M059J (cell line): Measurements from ENCODE around the gene ITGA2B. TPM values are rescaled to one million over a fixed set of nuclear protein-coding genes. Genes with fewer than 3 reads are reported as not detected.
A peak's percentile ranks its signal among the peaks of the same experiment; 100 is the strongest.
"Not testable (repeated sequence)": the region's sequence is repeated elsewhere in the genome, so short reads cannot be mapped to it uniquely, and the experiment has no call there.

Experiments used
- DNase-seq: peaks from one replicate; pipeline ENCODE4 v3.0.0-alpha.2; 2012; ENCODE audit warnings: low read depth
- total RNA-seq: library from RNA; depleted of rRNA; stranded (reverse); fragments of >200 nt; shearing (Covaris generic); gene quantifications from 2 replicates; pipeline ENCODE4 v1.2.3, GENCODE V29; 2014; rRNA removed

Gene ITGA2B
- total RNA-seq, result 0.07 and 0.25 TPM in 2 replicates

DNA sequence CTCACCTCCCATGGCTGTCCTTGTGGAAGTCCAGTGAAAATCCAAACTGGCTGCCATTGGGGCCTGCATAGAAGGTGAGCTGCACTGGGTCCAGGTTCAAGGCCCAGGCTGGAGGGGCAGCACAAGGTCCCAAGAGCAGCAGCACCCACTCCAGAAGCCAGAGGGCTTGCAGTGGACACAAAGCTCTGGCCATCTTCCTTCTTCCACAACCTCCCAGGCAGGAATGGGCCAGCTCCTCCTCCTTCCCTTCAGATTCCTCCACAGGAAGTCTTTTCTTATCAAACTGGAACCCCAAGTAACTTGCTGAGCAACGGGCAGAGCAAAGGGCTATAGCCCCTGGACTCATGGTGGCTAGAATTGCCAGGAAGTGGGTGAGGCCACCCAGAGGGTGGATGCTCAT is at the start of gene ITGA2B:
TSS of gene ITGA2B (minus strand) at position 369 of the 400 bp plus-strand sequence. CDS start at position 193, 176 bp downstream.
- no peak for DNase-seq

DNA sequence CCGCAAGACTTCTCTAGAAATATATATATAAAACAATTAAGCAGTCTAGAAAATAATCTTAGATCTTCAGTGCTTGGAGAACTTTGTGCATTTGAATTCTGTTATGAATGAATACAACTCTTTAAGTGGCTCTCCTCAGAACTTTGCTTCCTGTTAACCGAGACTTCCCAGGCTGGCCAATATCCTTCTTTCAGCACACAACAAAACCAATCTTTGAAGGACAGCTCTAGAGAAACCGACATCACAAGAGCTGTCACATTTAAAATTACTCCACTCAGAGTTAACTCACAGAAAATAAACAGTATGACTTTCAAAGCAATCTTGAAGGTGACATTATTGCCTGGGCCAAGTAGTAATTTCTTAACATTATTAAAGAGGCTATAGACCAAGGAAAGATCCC is 49.7 kb upstream of the ITGA2B start:
- DNase-seq, result no peak

DNA sequence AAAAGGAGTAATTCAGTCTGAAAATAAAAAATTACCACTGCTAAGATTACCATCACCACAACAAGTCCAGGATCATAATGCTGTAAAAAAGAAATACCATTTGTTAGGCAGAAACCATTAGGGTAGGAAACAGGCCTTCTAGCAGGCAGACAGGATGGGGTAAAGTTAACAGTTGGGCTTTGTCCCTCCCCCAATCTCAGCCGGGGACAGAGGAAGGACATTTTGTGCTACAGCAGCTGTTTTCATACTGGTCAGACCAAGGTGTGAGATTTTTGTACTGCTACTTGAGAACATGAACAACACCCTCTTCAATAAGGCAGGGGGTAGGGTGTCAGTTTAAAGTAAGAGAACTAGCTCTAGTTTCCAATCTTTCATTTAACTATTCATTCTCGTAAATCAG is 49.2 kb upstream of the ITGA2B start:
- DNase-seq, result no peak

DNA sequence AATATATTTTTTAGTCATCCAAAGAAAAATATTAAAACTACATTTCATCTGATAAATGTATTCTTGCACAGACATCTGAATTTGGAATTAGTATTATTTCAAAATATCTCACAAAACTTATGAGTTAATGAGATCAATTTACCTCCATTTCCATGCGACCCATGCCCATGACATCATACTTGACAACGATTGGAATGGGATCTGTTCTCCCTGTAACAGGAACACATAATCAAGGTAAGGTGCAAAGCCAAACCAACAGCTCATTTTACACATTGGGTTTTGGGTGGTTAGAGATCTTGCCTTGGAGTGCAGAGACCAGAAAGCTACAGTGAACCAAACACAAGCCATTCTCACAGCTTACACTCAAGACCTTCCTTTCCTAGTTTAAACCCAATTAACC is 46.9 kb upstream of the ITGA2B start:
- DNase-seq, result no peak

DNA sequence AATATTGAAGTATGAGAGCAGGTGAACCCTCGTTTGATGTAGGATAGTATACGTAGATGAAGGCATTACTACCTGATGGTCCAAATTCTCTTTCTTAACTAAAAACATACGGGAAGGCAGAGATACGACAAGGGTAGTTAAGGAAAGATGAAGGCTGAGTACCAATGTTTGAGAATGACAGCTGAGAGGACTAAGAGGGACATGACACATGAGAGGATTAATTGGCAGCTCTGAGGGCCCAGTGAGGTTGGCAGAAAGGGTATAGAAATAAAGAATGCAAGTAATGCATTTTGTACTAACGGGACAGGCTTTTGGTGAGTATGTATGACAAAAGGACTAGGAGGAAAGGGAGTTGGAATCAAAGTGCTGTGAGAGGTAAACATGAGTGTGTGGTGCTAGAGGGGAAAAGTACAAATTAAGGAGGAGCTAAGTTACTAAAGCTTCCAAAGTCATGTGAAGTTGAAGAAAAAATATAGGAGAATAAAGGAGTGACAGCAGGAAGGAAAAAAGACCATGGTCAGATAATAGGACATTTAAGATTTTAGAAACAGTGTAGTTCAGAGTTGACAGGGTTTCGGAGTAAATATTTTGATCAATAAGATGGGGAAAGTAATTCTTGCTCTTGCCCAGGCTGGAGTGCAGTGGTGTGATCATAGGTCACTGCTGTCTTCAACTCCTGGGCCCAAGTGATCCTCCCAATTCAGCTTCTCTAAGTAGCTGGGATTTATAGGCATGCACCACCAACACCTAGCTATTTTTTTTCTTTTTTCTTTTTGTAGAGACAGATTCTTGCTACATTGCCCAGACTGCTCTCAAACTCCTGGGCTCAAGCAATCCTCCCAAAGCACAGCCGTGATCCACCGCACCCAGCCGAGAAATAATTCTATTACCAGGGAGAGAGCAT is 43.1 kb upstream of the ITGA2B start:
- no peak for DNase-seq

DNA sequence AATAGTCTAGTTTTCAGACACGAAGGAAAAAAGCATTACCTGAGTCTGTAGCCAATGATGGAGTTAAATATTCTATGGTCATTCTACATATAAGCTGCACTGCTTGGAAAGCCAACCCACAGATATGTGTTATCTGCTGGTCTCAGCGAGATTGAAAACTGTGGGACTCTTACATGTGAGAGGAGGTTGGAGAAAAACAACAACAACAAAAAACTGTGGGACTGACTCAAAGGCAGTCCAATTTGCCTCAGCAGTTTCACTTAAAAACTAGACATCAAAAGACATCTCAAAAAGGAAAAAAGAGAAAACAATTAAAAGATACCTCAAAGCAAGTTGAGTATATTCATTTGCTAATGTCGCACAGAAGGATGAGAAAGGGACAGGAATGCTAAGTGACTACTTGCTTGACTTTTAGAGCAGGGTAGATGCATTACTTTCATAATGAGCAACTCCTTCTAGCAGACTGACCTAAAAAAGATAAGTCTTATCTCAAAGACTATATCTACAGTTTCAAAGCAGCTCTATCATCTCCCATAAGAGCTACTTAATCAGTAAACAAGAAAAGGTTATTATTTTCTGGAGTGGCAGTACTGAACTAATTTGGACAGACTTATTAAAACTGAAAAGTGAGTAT is 35.5 kb upstream of the ITGA2B start:
- no peak for DNase-seq

DNA sequence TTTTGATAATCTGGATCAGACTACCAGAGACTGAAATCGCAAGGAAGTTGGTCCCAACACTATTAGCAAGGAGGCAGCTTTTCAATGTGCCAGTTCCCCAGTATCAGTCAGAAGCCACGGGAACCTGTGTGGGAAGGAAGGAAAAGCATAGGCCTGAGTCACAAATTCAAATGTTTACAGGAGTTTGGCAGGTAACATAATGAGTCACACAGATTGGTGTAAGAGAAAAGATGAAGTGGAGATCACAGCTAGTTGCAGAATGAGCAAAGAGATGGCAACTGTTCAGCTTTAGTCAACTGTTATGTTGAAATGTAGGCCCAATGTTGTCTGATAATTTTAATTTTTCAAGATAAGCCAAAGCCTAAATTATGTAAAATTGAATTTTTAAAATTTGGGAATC is 28.1 kb upstream of the ITGA2B start:
- DNase-seq, result peak; percentile 89

DNA sequence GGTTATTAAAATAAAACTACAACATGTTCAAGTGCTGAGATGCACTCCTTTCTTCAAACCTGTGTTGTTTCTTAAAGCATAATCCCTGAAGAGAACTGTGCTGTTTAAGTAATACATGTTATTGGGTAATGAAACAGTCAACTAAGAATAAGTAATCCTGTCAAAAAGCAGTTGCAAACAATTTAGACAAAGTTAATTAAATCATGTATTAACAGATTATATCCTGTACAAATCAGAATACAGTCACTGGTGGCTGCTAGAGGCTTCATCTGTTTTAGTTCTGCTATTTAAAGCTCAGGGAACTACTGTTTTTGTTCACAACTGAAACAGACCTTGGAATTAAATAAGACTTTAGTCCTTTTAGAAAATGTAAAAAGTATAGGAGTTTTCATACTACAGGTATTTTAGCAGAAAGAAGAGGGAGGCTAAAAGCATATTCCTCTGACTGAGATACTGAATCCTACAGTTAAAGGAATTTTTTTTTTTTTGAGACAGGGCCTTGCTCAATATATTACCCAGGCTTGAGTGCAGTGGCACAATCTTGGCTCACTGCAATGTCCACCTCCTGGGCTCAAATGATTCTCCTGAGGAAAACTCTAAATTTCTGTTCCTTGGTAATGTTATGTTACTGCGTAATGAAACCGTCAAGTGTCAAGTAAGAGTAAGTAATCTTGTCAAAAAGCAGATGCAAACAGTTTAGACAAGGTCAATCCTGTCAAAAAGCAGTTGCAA is 27.3 kb upstream of the ITGA2B start:
- DNase-seq, result no peak

DNA sequence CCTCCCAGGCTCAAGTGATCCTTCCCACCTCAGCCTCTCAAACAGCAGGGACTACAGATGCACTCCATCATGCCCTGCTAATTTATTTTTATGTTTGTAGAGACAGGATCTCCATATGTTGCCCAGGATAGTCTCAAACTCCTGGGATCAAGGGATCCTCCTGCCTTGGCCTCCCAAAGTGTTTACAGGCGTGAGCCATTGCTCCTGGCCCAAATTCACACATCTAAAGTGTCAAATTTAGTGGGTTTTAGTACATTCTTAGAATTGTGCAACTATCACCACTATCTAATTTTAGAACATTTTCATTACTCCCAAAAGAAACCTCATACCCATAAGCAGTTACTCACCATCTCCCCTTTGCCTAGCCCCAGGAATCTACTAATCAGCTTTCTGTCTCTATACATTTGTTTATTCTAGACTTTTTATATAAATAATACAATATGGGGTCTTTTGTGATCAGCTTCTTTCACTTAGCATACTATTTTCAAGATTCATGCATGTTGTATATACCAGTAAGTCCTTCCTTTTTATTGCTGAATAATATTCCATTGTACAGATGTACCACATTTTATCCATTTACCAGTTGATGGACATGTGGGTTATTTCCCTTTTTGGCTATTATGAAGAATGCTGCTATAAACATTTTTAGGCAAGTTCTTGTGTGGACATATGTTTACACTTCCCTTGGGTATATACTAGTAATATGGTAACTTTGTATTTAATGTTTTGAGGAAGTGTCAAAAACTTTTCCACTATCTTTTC is 25.1 kb upstream of the ITGA2B start:
- no peak for DNase-seq

DNA sequence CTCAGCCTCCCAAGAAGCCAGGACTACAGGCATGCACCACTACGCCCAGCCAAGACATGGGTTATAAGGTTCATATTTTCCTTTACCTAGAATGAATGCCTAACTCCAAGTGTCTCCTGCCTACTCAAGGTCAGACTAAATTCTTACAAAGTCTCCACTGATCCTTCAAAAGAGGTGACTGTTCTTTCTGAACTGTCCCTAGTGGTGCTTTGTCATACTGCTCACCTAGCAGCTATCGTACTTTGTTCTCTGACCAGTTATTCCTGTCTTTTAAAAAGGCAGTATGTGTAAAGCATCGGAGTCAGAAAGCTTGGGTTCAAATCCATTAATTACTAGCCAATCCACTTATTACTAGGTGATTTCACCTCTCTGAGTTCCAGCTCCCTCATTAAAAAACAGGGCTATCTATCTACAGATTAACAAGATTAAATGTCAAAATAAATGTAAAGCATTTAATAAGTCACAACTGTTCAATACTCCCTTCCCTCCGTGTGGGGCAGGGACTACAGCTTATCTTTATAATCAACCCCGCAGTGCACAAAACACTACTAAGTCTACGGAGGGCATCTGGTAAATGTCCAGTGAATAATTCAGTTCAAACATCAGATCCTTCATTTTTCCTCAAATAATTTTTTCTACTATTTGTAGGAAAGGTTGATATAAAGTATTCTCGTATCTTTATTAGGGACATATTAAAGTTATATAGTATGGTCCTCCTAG is 20.0 kb upstream of the ITGA2B start:
- DNase-seq, result no peak

DNA sequence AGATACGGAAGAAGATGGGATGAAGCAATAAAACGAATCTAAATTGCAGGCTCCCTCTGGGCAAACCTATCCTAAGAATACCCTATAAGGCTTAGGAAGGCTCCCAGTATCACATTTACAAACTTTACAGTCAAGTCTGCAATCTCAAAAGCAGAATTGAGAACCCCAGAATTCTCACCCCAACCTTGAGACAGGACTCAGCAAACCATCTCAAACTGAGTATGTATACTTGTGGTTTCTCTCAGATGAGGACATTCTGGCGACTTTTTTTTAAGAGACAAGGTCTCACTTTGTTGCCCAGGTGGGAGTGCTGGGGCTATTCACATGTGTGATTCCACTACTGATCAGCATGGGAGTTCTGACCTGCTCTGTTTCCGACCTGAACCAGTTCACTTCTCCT is 19.3 kb upstream of the ITGA2B start:
- DNase-seq, result no peak

DNA sequence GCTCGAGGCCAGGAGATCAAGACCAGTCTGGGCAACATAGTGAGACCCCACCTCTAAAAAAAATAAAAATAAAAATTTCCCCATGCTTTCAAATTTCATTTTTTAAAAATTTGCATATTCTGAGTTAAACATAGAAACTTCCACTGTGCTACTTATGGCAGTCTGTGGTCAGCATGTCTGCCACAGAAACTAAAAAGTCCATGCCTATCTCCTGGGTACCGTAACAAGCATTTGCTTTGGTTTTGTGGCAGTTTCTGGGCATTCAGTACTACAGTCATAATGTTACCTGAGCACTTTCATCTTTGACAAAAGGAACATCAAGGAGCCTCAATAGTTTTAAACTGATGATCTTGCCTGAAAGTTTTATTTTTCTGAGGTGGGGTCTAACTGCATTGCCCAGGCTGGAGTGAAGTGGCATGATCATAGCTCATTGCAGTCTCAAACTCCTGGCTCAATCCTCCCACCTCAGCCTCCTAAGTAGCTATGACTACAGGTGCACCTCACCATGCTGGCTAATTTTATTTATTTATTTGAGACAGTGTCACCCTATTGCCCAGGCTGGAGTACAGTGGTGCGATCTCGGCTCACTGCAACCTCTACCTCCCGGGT is 13.2 kb upstream of the ITGA2B start:
- no peak for DNase-seq

DNA sequence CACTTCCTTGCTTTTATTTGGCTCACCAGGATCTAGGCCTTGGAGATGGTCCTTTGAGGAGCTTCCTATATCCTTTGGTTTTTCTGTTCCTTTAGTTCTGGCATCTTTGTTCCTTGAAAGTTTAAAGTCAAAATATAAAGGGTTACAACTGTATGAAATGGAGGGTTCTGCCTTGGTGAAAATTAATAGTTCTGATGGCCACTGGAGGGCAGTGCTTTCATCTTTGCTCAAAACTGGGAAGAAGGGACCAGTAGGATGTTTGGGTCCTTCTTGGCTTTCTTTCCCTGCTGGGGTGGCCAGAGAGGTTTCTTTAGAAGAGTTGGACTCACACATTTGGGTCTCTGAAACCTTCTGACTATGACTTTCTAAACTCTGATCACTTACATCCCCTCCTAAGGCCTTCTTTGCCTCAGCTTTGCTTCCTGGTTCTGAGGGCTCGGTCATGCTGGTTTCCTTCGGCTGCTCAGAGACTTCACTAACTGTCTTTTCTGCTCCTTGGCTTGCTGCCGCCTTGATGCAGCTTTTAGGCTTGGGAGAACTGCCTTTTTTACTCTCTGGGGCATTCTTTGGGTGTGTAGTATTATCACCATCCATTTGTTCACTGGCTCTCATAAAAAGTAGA is 10.9 kb upstream of the ITGA2B start:
- DNase-seq, result peak; percentile 29

DNA sequence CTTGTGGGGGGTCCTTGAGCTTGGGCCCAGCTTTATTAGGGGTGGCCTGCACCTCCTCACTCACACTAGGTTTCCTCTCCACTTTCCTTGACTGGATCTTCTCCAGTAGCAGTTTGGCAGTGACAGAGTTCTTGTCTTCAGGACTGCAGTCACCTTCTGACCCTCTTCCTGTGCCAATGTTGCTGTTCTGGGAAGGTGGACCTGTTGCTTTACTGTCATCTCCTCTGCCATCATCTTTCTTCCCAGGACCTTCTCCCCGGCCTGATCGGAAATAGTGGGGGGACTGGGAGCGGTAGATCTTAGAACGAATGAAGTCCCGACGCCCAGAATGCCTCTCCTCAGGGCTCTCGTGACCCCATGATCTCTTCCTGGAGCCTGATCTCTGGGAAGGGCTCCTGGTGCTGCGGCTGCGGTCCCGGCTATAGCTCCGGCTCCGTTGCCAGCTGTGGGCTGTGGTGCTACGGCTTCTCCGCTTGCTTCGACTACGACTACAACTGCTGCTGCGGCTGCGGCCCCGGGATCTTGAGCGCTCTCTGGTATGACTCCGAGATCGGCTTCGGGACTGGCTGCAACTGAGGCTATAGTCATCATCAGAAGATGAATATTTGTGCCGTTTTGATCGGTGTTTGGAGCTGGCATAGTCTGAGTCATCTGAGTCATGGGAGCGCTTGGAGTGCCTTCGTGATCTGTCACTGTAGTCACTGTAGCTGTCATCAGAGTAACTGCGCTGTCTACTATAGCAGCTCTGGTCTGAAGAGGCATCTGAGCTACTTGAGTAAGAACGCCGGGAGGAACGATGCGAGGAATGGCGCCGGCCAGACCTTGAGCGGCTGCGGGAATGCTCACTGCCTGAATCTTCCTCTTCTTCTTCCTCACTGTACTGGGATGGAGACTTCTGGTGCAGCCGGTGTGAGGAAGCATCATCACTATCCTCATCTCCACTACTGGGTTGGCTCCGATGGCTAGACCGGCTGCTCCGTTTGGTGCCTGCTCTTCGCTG is 9.5 kb upstream of the ITGA2B start:
- DNase-seq, result no peak

DNA sequence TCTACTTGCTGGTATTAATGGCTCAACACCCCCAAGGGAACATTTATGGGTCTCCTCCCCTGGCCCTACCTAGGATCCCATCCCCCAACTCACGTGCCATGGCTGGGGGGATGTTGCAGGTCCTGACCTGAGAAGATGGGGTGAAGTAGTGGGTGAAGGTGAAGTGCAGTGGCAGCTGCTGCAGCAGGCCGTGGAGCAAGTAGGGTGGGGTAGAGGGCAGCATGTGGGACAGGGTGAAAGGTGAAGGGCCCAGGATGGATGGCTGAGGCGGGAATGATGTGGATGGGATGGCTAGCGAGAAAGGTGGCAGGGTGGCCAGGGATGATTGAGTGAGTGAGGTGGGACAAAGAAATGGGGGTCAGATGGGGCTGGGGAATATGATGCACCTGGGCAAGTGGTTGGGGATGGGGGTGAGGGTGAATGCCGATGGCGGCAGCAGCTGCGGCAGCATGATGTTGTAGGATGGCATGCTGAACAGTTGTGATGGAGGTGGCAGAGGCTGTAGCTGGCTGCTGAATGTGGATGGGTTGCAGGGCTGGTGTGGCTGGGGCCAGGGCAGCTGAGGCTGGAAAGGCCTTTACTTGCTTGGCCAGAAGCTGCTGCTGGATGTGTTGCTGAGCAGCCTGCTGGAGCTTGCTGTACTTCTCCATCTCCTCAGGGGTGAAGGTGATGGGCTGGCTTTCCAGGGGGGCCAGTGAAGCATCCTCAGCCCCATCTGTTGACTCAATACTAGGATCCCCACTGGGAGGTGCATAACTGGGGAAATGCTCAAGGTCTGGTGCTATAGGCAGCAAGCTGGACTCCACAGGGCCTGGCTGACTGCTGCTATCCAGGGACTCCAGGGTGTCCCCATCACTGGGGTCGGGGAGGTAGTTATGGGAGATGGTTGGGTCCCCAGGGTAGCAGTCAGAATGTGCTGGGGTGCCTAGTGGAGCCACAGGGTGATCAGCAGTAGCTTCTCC is 8.3 kb upstream of the ITGA2B start:
- DNase-seq, result no peak

DNA sequence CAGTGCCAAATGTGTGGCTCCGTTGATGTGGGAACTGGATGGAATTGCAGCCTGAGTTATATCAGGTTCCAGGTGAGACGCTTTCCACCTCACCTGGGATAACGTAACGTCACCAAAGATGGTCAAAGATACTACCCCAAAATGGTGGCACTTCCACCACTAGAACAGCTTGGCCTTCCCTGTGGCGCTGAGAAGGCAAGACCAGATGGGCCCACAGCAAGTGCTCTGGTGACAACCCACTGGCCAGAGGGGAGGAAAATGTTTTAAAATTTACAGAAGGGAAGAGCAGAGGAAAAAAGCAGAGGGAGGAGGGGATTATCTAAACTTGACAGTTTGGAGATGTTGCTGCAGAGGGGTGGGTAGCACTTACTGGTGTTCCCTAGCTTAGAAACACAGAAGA is 7.5 kb upstream of the ITGA2B start:
- no peak for DNase-seq

DNA sequence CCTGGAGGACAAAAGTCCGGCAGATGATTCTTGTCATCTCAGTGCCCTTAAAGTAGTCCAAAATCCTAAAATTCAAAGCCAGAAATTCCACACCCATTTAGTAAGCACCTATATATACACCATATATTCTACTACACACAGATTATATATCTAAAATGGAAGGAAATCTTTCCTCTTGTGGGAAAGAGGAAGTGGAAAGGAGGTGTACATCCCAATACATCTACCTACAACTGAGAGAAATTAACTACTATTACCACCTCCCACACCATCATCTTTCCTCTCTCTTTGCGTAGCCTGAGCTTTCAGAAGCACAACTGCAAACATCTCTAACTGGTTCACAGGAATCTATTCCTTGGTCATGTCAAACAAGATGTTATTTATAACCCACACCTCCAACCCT is 5.4 kb upstream of the ITGA2B start:
- no peak for DNase-seq

DNA sequence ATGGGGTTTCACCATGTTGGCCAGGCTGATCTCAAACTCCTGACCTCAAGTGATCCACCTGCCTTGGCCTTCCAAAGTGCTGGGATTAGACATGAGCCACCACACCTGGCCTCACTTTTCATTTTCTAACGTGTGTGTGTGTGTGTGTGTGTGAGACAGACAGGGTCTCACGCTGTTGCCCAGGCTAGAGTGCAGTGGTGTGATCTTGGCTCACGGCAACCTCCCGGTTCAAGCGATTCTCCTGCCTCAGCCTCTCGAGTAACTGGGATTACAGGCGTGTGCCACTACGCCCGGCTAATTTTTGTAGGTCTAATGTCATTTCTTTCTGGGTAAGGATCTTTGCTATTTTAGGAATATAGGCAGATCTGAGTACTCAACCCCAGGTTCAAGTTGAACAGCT is 4.7 kb upstream of the ITGA2B start:
- DNase-seq, result not testable (repeated sequence)
